Measurements from ENCODE around the gene THOC1.

- TF ChIP-seq CTCF (IDR thresholded peaks at IDR 0.05): no peak
- TF ChIP-seq POLR2A (IDR thresholded peaks at IDR 0.05): no peak
- TF ChIP-seq EP300 (IDR thresholded peaks at IDR 0.05): no peak
- TF ChIP-seq POLR2AphosphoS5 (IDR thresholded peaks at IDR 0.05): no peak
Measured at GRCh38 chr18:189254-189653, 78.6 kb downstream of the THOC1 start.
